AG09309 (cell line): Measurements from ENCODE around the gene GRIK1.

Experiments
- DNase-seq: peaks from one replicate; pipeline ENCODE4 v3.0.0-alpha.2; 2010; ENCODE audit warnings: low read depth
- H3K4me3 ChIP-seq: 2 replicates; pipeline ENCODE4 v1.5.1; 2011; ENCODE audit warnings: mild to moderate bottlenecking, low read depth, low read length, moderate library complexity; ENCODE audit not compliant: control insufficient read depth
- TF ChIP-seq, protein P1 (sequence below): IDR thresholded peaks from 2 replicates; pipeline ENCODE4 v1.5.1; 2011; ENCODE audit warnings: mild to moderate bottlenecking, low read depth, low read length, inconsistent platforms; ENCODE audit not compliant: insufficient read depth, control insufficient read depth; ENCODE audit errors: missing control alignments

Gene GRIK1

GRCh38 chr21:29633756-29634155 is 306.0 kb downstream of the GRIK1 start:
- no peak overlapping the region for H3K4me3 ChIP-seq
- TF ChIP-seq, protein P1, sequence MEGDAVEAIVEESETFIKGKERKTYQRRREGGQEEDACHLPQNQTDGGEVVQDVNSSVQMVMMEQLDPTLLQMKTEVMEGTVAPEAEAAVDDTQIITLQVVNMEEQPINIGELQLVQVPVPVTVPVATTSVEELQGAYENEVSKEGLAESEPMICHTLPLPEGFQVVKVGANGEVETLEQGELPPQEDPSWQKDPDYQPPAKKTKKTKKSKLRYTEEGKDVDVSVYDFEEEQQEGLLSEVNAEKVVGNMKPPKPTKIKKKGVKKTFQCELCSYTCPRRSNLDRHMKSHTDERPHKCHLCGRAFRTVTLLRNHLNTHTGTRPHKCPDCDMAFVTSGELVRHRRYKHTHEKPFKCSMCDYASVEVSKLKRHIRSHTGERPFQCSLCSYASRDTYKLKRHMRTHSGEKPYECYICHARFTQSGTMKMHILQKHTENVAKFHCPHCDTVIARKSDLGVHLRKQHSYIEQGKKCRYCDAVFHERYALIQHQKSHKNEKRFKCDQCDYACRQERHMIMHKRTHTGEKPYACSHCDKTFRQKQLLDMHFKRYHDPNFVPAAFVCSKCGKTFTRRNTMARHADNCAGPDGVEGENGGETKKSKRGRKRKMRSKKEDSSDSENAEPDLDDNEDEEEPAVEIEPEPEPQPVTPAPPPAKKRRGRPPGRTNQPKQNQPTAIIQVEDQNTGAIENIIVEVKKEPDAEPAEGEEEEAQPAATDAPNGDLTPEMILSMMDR = no peak
- no peak for DNase-seq

DNA sequence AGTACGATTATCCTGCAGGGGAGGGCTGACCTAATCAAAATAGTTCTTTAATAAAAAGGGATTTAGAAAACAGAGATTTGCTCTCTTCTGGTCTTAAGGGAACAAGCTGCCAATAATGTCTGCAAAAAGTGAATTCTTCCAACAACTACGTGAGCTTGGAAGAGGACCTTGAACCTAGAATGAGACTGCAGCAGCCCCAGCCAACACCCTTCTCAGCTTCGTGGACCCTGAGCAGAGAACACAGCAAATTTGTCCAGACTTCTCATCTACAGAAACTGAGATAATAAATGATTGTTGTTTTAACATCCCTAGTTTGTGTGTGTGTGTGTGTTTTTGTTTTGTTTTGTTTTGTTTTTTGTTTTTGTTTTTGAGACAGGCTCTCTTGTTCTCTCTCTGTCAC is 309.4 kb downstream of the GRIK1 start:
- no peak for DNase-seq
- H3K4me3 ChIP-seq = no peak overlapping the region
- TF ChIP-seq, protein P1 = no peak

- no peak for DNase-seq
- no peak overlapping the region for H3K4me3 ChIP-seq
Observed at GRCh38 chr21:29627905-29628304, 311.9 kb downstream of the GRIK1 start.

GRCh38 chr21:29626801-29627470 is 312.9 kb downstream of the GRIK1 start:
- H3K4me3 ChIP-seq = no peak overlapping the region
- TF ChIP-seq, protein P1 = no peak
- DNase-seq = no peak

More at GRCh38 chr21:29627905-29628304, 311.9 kb downstream of the GRIK1 start:
- TF ChIP-seq, protein P1 = no peak

DNA sequence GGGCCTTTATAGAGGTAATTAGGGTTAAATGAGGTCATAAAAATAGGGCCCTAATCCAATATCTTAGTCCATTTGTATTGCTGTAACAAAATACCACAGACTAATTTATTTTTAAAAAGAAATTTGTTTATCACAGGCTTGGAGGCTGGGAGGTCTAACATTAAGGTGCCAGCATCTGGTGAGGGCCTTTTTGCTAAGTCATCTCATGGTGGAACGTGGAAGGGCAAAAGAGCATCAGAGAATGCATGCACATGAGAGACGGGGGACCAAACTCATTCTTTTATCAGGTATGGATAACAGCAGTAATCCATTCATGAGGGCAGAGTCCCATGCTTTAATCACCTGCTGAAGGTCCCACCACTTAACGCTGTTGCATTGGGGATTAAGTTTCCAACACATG is 313.8 kb downstream of the GRIK1 start:
- DNase-seq = no peak
- TF ChIP-seq, protein P1 = no peak
- H3K4me3 ChIP-seq = no peak overlapping the region

DNA sequence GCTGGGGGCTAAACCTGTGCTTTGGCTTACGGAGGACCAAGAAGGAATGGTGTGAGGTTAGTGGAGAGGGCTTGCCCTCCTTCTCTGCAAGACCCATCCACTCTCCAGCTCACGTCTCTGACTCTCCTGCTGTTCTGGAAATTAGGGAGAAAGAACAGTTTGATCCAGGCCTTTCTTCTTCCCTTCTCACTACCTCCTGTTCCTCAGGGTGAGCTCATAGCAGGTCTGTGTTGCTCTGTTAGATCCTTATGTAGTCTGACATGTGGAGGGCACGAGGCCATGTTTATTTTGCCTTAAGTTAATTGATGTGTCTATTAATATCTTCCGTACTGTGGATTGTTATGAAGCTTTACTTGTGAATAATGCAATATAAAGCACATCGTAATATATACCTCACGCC is 315.0 kb downstream of the GRIK1 start:
- TF ChIP-seq, protein P1 = no peak
- H3K4me3 ChIP-seq = no peak overlapping the region
- DNase-seq = no peak
